ENCODE measurements around the gene RHOF.

The RHOF gene

DNA sequence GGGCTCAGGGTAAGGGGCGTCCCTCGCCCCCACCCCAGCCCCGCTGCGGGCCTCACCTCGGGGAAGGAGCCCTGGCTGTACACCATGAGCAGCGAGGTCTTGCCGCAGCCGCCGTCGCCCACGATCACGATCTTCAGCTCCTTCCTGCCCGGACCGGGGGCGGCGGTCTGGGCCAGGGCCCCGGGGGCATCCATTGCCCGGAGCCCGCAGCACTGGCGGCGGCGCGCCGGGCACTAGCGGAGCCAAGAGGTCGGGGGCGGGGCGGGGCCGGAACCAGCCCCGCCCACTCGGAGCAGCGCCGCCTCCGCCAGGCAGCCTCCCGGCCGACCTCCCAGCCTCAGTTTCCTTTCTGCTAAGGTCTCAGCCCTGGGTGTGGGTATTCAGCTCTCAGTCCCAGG is at the start of gene RHOF:
Gene RHOF (minus strand): TSS at position 249 of the 398 bp plus-strand sequence. CDS start 55 bp downstream, at position 194.
- DNase-seq (ENCODE audit: low spot score) (no peak), FAIRE-seq (no peak)

DNA sequence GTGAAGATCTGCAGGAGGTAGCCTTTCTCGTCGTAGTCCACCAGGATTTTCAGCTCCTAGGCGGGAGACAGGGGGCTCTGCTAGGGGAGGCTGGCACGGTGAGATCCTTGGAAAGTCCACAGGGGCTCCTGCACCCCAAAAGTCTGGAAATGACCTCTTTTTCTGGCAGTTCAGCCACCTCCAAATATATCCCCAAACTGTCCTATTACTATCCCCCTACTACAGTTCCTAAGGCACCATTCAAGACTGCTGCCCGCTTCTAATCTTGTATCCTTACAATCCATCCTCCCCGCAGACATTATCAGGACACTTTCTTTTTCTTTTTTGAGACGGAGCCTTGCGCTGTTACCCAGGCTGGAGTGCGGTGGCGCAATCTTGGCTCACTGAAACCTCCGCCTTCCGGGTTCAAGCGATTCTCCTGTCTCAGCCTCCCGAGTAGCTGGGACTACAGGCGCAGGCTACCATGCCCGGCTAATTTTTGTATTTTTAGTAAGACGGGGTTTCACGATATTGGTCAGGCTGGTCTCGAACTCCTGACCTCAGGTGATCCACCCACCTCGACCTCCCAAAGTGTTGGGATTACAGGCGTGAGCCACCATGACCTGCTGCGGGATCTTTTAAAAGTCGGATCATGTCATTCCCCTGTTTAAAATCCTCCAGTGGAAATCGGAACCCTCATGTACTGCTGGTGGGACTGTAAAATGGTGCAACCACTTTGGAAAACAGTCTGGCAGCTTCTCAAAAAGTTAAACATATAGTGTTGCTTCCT is 46.7 kb upstream of the RHOF start:
- FAIRE-seq (no peak), DNase-seq (ENCODE audit: low spot score) (no peak)

DNA sequence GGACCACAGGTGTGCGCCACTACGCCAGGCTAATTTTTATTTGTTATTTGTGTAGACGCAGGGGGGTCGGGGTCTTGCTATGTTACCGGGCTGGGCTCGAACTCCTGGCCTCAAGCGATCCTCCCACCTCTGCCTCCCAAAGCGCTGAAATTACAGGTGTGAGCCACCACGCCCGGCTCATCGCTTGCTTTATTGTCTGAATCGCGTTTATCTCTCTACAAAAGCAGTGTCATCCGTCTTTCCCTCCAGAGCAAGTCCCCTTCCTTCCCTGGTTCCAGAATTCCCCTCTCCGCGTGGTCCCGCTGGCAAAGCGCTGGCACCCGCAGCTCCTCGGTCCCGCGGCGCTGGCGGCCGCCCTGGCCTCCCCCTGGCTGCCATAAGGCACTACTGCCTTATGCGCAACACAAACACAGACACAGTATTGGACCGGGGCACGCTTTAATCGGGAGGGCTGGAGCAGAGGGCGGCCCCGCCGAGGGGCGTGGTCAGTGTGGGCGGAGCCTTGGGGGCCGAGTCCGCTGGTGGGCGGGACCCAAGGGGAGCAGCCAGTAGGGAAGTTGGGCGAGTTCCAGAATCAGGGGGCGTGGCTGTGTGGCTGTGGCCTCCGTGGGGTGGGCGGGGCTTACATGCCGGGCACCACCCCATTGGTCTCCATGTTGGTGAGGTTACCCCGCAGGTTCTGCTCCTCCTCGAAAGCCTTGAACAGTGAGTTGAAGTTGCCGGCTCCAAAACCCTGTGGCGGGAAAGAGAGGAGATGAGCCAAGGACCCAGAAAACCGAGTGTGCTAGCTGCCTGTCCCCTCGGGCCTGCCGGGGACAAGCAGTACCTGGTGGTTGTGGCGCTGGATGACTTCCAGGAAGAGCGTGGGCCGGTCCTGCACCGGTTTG is 45.9 kb upstream of the RHOF start:
- no peak for DNase-seq (ENCODE audit: low spot score)
- no peak for FAIRE-seq

DNA sequence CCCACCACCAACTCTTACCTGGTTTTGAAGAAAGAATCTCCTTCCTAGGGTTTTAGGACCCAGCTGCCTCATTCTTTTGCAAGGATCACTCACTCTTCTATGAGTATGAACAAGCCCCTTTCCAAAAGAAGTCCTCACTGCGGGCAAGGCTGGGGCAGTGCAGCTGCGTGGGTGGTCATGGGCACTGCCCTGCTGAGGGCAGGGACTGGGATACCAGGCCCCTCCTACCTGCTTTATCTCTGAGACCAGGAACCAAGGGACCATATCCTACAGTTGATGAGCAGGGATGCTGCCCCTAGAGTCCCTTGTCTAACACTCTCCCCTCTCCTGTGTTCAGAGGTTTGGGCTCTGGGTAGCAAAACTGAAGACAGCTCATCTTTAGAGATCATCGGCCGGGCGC is 44.6 kb upstream of the RHOF start:
- FAIRE-seq (no peak), DNase-seq (ENCODE audit: low spot score) (no peak)

DNA sequence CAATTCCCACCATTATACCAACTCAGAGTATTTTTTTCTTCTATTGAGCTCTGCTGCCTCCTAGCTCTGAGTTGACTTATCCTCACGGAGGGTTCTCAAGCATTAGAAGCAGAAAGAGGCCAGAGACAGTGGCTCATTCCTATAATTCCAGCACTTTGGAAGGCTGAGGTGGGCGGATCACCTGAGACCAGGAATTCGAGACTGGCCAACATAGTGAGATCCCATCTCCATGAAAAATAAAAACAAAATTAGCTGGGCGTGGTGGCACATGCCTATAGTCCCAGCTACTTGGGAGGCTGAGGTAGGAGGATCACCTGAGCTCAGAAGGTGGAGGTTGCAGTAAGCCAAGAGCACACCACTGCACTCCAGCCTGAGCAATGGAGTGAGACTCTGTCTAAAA is 44.2 kb upstream of the RHOF start:
- FAIRE-seq (no peak), DNase-seq (ENCODE audit: low spot score) (no peak)

DNA sequence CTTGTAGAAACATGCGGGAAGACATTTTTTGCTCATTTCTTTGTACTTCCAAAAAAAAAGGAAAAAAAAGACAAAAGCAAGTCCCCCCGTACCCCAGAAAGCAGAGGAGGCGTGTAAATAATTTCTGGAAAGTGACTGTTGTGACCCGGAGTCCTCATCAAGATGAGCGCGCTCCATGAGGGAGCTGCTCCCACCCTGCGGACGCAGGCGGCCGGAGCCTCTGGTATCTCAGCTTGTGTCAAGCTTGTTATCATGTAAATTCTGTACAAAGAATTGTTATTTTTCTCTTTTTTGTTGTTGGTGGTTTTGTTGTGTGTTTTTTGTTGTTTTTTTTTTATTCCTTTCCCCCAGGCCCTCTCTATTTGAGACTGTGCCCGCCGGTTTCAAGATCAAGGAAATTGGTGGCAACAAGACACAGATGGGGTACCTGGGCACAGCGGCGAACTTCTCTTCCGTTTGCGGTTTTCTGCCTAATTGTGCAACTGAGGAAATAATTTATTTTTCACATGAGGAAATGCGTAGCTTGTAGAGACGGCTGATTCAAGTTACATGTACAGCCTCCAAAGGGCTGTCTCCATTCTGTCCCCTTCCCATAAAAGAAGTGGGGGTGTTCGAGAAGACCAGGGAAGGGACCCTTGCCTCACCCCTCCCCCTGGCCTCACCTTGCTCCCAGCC is 38.2 kb upstream of the RHOF start:
- FAIRE-seq = no peak
- no peak for DNase-seq (ENCODE audit: low spot score)

GRCh38 chr12:121830588-121831265 is 37.2 kb upstream of the RHOF start:
- no peak for FAIRE-seq
- no peak for DNase-seq (ENCODE audit: low spot score)

- FAIRE-seq (no peak), DNase-seq (ENCODE audit: low spot score) (no peak)
Observed at GRCh38 chr12:121830134-121830533, 36.6 kb upstream of the RHOF start.

DNA sequence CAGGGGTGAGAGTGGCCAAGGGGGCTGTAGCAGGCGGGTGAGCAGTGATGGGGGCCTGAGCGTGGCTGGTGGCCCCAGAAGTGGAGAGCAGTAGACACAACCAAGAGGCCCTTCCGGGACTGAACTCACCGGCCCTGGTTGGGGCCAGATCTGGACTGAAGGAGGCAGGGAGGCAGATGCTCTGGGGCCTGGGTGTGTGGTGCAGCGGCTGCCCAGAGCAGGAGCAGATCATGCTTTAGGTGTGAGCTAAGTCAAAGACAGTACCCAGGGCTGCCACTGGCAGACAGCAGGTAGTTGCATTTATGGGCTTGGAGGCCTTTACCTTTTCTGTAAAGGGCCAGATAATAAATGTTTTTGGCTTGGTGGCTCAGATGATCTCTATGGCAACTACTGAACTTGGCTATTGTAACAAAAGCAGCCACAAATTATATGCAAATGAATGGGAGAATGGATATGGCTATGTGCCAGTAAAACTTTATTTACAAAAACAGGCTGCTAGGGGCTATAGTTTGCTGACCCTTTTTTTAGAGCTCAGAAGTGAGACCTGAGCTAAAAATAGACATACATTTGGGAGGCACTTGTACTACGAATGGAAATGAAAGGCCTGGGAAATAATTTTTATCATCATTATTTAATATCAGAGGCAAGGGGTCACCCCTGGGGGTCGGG is 35.9 kb upstream of the RHOF start:
- DNase-seq (ENCODE audit: low spot score) (no peak), FAIRE-seq (no peak)

DNA sequence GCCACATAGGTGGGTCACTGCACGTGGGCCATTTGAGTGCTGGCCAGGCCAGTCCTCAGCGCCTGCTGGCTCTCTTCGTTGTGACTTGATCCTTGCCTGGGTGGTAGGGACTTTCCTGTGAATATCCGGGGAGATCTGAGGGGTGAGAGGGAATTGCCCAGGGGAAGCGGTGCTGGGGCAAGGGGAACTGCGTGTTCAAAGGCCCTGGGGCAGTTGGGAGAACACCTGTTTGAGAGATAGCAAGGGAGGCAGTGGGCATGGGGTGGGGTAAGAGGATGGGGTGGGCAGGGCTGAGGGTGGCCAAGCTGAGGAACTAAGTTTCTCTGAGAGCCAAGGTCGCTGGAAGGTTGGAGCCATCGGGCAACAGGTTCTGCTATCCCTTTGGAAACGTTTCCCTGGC is 35.3 kb upstream of the RHOF start:
- FAIRE-seq (no peak), DNase-seq (ENCODE audit: low spot score) (no peak)

GRCh38 chr12:121828306-121828705 is 34.8 kb upstream of the RHOF start:
- FAIRE-seq = no peak
- DNase-seq (ENCODE audit: low spot score) = no peak

DNA sequence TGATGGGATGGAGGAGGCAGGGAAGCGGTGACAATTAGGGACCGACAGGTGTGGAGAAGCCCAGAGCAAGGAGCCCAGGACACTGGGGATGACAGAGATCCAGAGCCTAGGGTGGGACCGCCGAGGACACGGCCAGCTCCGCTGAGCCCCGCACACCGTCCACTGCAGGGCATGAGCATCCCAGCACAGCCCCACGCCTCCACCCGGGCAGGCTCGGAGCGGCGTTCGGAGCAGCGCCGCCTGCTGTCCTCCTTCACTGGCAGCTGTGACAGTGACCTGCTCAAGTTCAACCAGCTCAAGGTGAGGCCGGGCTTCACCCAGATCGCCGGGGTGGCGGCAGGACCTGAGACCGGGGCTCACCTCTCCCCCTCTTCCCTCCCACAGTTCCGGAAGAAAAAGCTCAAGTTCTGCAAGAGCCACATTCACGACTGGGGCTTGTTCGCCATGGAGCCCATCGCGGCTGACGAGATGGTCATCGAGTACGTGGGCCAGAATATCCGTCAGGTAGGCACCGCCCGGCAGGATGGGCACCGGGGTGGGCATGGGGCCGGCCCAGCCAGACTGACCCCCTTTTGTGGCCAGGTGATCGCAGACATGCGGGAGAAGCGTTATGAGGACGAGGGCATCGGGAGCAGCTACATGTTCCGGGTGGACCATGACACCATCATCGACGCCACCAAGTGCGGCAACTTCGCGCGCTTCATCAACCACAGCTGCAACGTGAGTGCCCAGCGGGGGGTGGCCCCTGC is 34.0 kb upstream of the RHOF start:
- FAIRE-seq (no peak), DNase-seq (ENCODE audit: low spot score) (no peak)

- DNase-seq (ENCODE audit: low spot score) = no peak
- FAIRE-seq = no peak
Observed at GRCh38 chr12:121826318-121827150, 33.0 kb upstream of the RHOF start.

GRCh38 chr12:121825041-121825523 is 31.6 kb upstream of the RHOF start:
- no peak for DNase-seq (ENCODE audit: low spot score)
- no peak for FAIRE-seq

DNA sequence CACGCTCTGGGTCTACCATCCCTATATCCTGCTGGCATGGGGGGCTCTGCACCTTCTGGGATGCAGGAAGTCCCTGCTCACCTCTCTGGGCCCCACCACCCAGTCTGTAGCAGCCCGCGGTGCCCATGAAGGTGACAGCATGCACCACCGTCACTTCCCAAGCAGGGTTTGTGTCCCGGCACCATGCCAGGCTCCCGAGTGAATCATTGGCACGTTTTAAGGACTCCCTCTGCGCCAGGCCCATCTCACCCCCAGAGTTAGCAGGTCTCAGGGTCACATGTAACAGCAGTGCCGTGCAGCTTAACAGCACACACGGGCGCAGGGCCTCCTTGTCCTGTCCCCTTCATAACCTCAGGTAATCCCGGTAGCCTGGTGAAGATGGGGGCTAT is 30.2 kb upstream of the RHOF start:
- DNase-seq (ENCODE audit: low spot score) (no peak), FAIRE-seq (no peak)

DNA sequence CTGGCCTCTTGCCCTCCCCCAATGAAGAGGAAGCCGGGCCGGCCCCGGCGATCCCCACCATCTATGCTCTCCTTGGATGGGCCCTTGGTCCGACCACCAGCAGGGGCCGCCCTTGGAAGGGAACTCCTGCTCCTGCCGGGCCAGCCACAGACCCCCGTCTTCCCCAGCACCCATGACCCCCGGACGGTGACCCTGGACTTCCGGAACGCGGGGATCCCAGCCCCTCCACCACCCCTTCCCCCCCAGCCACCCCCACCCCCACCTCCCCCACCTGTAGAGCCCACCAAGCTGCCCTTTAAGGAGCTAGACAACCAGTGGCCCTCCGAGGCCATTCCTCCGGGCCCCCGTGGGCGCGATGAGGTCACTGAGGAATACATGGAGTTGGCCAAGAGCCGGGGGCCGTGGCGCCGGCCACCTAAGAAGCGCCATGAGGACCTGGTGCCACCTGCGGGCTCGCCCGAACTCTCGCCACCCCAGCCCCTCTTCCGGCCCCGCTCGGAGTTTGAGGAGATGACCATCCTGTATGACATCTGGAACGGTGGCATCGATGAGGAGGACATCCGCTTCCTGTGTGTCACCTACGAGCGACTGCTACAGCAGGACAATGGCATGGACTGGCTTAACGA is 29.7 kb upstream of the RHOF start:
- DNase-seq (ENCODE audit: low spot score) = no peak
- FAIRE-seq = no peak

GRCh38 chr12:121822393-121823100 is 29.1 kb upstream of the RHOF start:
- FAIRE-seq (no peak), DNase-seq (ENCODE audit: low spot score) (no peak)

GRCh38 chr12:121820056-121820455 is 26.6 kb upstream of the RHOF start:
- FAIRE-seq = no peak

More at GRCh38 chr12:121820056-121820455, 26.6 kb upstream of the RHOF start:
- DNase-seq (ENCODE audit: low spot score) = no peak

Measured in RCC 7860 (cell line).